Esophagus (tissue), 2 donors: ENCODE results near the gene PRKN. TPM values are rescaled to one million over a fixed set of nuclear protein-coding genes. Genes with fewer than 3 reads are reported as not detected.

ENCODE experiments used
- H3K27ac ChIP-seq, 2 donors: one replicate each; pipeline ENCODE4 v1.5.1; 2013; ENCODE audit warnings: low read depth in 2 of 2, mild to moderate bottlenecking in 2 of 2, inconsistent platforms in 1 of 2, low read length in 1 of 2, moderate library complexity in 1 of 2
- H3K27me3 ChIP-seq, 2 donors: one replicate each; pipeline ENCODE4 v1.6.1; 2013; ENCODE audit warnings: low read length in 2 of 2, control low read depth in 1 of 2, mild to moderate bottlenecking in 1 of 2; ENCODE audit not compliant: insufficient read depth in 2 of 2, control insufficient read depth in 1 of 2
- H3K36me3 ChIP-seq, 2 donors: one replicate each; pipeline ENCODE4 v1.6.1; 2013; ENCODE audit warnings: low read length in 1 of 2; ENCODE audit not compliant: control insufficient read depth in 2 of 2, insufficient read depth in 2 of 2
- H3K4me1 ChIP-seq, 2 donors: one replicate each; pipeline ENCODE4 v1.6.1; 2013; ENCODE audit warnings: low read length in 1 of 2; ENCODE audit not compliant: control insufficient read depth in 2 of 2, insufficient read depth in 2 of 2
- H3K4me3 ChIP-seq, 2 donors: one replicate each; pipeline ENCODE4 v1.5.1; 2013; ENCODE audit warnings: low read length in 2 of 2, mild to moderate bottlenecking in 2 of 2, low read depth in 1 of 2, moderate library complexity in 1 of 2
- H3K9me3 ChIP-seq, 2 donors: one replicate each; pipeline ENCODE4 v1.6.1; 2013; ENCODE audit warnings: mild to moderate bottlenecking in 2 of 2, low read depth in 1 of 2, low read length in 1 of 2, moderate library complexity in 1 of 2; ENCODE audit not compliant: control insufficient read depth in 2 of 2, insufficient read depth in 1 of 2
- WGBS, 2 donors: extraction: QIAGEN DNeasy Blood & Tissue Kit; methylation state at CpG; one replicate each; pipeline ENCODE4 v1.1.7; 2013; 5-methylcytosine and 5-hydroxymethylcytosine counted together
- polyA plus RNA-seq, 2 donors: library from polyadenylated mRNA; stranded (reverse); fragments of 200-250 nt; gene quantifications; one replicate each; pipeline ENCODE4 v1.2.3, GENCODE V29; 2013
- donor health status: healthy with polysubstance abuse.
- donor health status: Bipolar disorder and iron deficiency.

Gene PRKN
- polyA plus RNA-seq, 2 donors: 0.28 to 0.45 TPM

- 73 to 80% methylated on average over 9 of the region's 9 CpGs for WGBS, 2 donors
Measured at GRCh38 chr6:162200945-162201690, 526.4 kb downstream of the PRKN start.

GRCh38 chr6:162200041-162200440 is 527.5 kb downstream of the PRKN start:
- WGBS, 2 donors: 93% methylated on average over 9 of the region's 9 CpGs
- Histone ChIP-seq H3K4me3 (no peak overlapping the region), H3K4me1 (no peaks in the 10 kb centered on the region), H3K9me3 (no peaks in the 10 kb centered on the region), H3K27ac (no peak overlapping the region), H3K36me3 (no peaks in the 10 kb centered on the region), H3K27me3 (no peaks in the 10 kb centered on the region)

More at GRCh38 chr6:162200945-162201690, 526.4 kb downstream of the PRKN start:
- H3K9me3 ChIP-seq: no peaks in the 10 kb centered on the region
- no peak overlapping the region for H3K27ac ChIP-seq
- H3K4me3 ChIP-seq: no peak overlapping the region
- no peaks in the 10 kb centered on the region for H3K36me3 ChIP-seq
- H3K4me1 ChIP-seq: no peaks in the 10 kb centered on the region
- no peaks in the 10 kb centered on the region for H3K27me3 ChIP-seq

- H3K27ac ChIP-seq: no peak overlapping the region
- WGBS, 2 donors: 87 to 92% methylated on average over 3 of the region's 3 CpGs
- no peak overlapping the region for H3K4me3 ChIP-seq
- H3K4me1 ChIP-seq: no peaks in the 10 kb centered on the region
- H3K36me3 ChIP-seq: no peaks in the 10 kb centered on the region
- H3K27me3 ChIP-seq: no peaks in the 10 kb centered on the region
- no peaks in the 10 kb centered on the region for H3K9me3 ChIP-seq
Measured at GRCh38 chr6:162198925-162199324, 528.6 kb downstream of the PRKN start.

- Histone ChIP-seq H3K27ac (no peak overlapping the region), H3K27me3 (no peaks in the 10 kb centered on the region), H3K9me3 (no peaks in the 10 kb centered on the region), H3K36me3 (no peaks in the 10 kb centered on the region), H3K4me1 (no peaks in the 10 kb centered on the region), H3K4me3 (no peak overlapping the region)
- WGBS, 2 donors: 72 to 83% methylated on average over 1 of the region's 1 CpG
Measured at GRCh38 chr6:162198076-162198475, 529.5 kb downstream of the PRKN start.

- Histone ChIP-seq H3K9me3 (no peaks in the 10 kb centered on the region), H3K36me3 (no peaks in the 10 kb centered on the region), H3K27ac (no peak overlapping the region), H3K27me3 (no peaks in the 10 kb centered on the region), H3K4me1 (no peaks in the 10 kb centered on the region), H3K4me3 (no peak overlapping the region)
- 84 to 86% methylated on average over 2 of the region's 2 CpGs for WGBS, 2 donors
Measured at GRCh38 chr6:162195441-162195840, 532.1 kb downstream of the PRKN start.

GRCh38 chr6:162190981-162191380 is 536.6 kb downstream of the PRKN start:
- no peak overlapping the region for H3K4me3 ChIP-seq
- H3K27ac ChIP-seq: no peak overlapping the region
- no peaks in the 10 kb centered on the region for H3K36me3 ChIP-seq
- H3K4me1 ChIP-seq: no peaks in the 10 kb centered on the region
- 87 to 90% methylated on average over 6 of the region's 6 CpGs for WGBS, 2 donors
- no peaks in the 10 kb centered on the region for H3K9me3 ChIP-seq
- no peaks in the 10 kb centered on the region for H3K27me3 ChIP-seq

GRCh38 chr6:162187168-162187935 is 540.2 kb downstream of the PRKN start:
- H3K27ac ChIP-seq: no peak overlapping the region
- no peaks in the 10 kb centered on the region for H3K4me1 ChIP-seq
- H3K4me3 ChIP-seq: no peak overlapping the region
- H3K9me3 ChIP-seq: no peaks in the 10 kb centered on the region
- H3K27me3 ChIP-seq: no peaks in the 10 kb centered on the region
- H3K36me3 ChIP-seq: no peaks in the 10 kb centered on the region
- 78 to 83% methylated on average over 4 of the region's 4 CpGs for WGBS, 2 donors

GRCh38 chr6:162184465-162184864 is 543.1 kb downstream of the PRKN start:
- Histone ChIP-seq H3K36me3 (no peaks in the 10 kb centered on the region), H3K27me3 (no peaks in the 10 kb centered on the region), H3K27ac (no peak overlapping the region), H3K9me3 (no peaks in the 10 kb centered on the region), H3K4me1 (no peaks in the 10 kb centered on the region), H3K4me3 (no peak overlapping the region)
- 85 to 92% methylated on average over 9 of the region's 9 CpGs for WGBS, 2 donors

- no peak overlapping the region for H3K27ac ChIP-seq
- no peaks in the 10 kb centered on the region for H3K4me1 ChIP-seq
- 52 to 59% methylated on average over 6 of the region's 6 CpGs for WGBS, 2 donors
- H3K36me3 ChIP-seq: no peaks in the 10 kb centered on the region
- no peak overlapping the region for H3K4me3 ChIP-seq
- no peaks in the 10 kb centered on the region for H3K9me3 ChIP-seq
- no peaks in the 10 kb centered on the region for H3K27me3 ChIP-seq
Measured at GRCh38 chr6:162181741-162182401, 545.7 kb downstream of the PRKN start.
